HFFc6 (cell line): ENCODE data around the gene SLC4A11. TPM values are rescaled to one million over a fixed set of nuclear protein-coding genes. Genes with fewer than 3 reads are reported as not detected.

Source experiments
- DNase-seq: peaks from one replicate; pipeline ENCODE4 v3.0.0-alpha.2; 2018
- H3K27ac Mint-ChIP-seq: 2 replicates; pipeline ENCODE4 v1.8.0; 2020; ENCODE audit warnings: mild to moderate bottlenecking, mixed read lengths
- H3K27me3 Mint-ChIP-seq: 2 replicates; pipeline ENCODE4 v1.8.0; 2021; ENCODE audit warnings: mild to moderate bottlenecking, moderate library complexity, mixed read lengths; ENCODE audit not compliant: insufficient read depth
- H3K36me3 Mint-ChIP-seq: 2 replicates; pipeline ENCODE4 v1.8.0; 2021; ENCODE audit warnings: low read depth, mixed read lengths
- H3K4me1 Mint-ChIP-seq: 2 replicates; pipeline ENCODE4 v1.8.0; 2020; ENCODE audit warnings: low read depth, mixed read lengths
- H3K4me3 Mint-ChIP-seq: 2 replicates; pipeline ENCODE4 v1.8.0; 2020; ENCODE audit warnings: mild to moderate bottlenecking, moderate library complexity, mixed read lengths
- H3K9me3 Mint-ChIP-seq: 2 replicates; pipeline ENCODE4 v1.8.0; 2020; ENCODE audit warnings: mild to moderate bottlenecking, mixed read lengths
- total RNA-seq, 6 experiments: library from RNA; stranded (reverse); fragmentation: NEBNext Ultra II Directional; extraction: Animal tissue kit (Norgen Biotek cat#: 25700); gene quantifications; 2 replicates in 1 of 6; 3 replicates in 5 of 6; pipeline ENCODE4 v1.2.3, GENCODE V29; 2021
- TF ChIP-seq, protein P1 (sequence below): fragments of 200-600 bp; sonication (generic); IDR thresholded peaks from 2 replicates; pipeline ENCODE4 v1.5.0; 2021; ENCODE audit warnings: antibody characterized with exemption, mild to moderate bottlenecking

SLC4A11 gene
- total RNA-seq, 6 experiments from 2014 or later, result 2.4 to 3.6 (median 3.1) TPM

DNA sequence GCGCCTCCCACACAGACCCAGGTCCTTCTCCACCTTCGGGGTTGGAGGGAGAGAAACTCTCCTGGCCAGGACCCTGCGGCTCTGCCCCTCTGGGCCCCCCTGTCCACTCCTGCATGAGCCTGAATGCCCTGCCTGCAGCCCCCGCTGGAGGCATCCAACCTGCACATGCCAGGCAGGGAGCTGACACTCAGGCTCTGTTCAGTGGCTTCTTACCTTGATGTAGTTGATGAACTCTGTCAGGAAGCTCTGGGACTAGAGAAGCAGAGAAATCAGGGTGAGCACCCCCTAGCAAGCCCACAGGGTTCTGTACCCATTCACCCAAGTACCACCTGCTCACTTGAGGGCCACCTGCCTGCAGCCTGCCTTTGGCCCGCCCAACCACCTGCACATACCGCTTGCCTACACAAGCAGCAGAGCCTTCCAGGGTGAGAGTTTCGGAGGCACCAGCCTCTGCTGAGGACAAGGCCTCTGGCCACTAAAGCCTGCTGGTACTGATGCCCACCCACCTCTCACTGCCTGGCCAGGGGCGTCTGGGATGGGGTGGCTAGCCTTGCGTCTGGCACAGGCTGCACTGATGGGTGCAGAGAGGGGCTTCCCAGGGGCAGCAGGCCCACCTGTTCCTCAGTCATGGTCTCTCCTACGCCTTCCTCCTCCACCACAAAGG is 44.2 kb downstream of the SLC4A11 start:
- H3K9me3 Mint-ChIP-seq, result no peaks in the 10 kb centered on the region
- H3K27me3 Mint-ChIP-seq, result no peaks in the 10 kb centered on the region
- TF ChIP-seq, protein P1, sequence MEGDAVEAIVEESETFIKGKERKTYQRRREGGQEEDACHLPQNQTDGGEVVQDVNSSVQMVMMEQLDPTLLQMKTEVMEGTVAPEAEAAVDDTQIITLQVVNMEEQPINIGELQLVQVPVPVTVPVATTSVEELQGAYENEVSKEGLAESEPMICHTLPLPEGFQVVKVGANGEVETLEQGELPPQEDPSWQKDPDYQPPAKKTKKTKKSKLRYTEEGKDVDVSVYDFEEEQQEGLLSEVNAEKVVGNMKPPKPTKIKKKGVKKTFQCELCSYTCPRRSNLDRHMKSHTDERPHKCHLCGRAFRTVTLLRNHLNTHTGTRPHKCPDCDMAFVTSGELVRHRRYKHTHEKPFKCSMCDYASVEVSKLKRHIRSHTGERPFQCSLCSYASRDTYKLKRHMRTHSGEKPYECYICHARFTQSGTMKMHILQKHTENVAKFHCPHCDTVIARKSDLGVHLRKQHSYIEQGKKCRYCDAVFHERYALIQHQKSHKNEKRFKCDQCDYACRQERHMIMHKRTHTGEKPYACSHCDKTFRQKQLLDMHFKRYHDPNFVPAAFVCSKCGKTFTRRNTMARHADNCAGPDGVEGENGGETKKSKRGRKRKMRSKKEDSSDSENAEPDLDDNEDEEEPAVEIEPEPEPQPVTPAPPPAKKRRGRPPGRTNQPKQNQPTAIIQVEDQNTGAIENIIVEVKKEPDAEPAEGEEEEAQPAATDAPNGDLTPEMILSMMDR, result no peak
- no peak for DNase-seq
- no peaks in the 10 kb centered on the region for H3K4me1 Mint-ChIP-seq
- no peak overlapping the region for H3K4me3 Mint-ChIP-seq
- no peak overlapping the region for H3K27ac Mint-ChIP-seq
- peaks cover 14% of the 10 kb centered on the region; the same call in 1 of the 2 replicates for H3K36me3 Mint-ChIP-seq

DNA sequence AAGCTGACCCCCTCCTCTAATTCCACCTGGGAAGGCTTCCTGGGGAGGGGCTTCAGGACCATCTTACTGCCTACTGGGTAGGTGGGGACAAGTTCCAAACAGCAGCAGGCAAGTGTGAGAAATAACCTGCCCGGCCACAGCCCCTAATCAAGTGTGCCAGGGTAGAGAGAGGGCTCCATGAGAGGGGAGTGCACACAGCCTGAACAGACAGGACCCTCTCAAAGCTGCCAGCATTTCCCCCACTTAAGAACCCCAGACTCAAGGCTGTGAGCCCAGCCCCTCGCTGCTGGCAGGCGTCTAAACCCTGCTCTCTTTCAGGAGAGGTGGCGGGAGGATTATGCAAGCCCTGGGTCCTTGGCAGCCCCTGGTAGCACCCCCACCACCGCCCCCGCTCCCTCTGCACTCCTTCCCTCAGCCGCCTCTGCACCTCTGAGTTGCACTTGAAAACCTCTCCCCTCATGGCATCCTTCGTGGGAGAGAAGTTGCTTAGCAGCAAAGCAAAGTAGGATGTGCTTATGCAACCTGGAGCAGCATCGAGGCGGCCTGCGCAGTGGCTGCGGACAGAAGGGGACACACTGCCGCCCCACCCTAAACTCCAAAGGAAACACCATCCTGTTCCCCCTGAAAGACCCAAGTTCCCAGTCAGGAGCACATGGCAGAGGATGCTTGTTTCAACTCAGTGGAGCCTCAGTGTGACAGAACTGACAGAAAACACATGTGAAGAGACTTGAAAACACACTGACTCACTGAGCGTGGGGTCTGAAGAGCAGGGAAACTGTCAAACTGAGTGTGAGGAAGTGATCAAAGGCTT is 45.0 kb downstream of the SLC4A11 start:
- TF ChIP-seq, protein P1, result no peak
- H3K4me1 Mint-ChIP-seq, result no peaks in the 10 kb centered on the region
- no peak for DNase-seq
- no peaks in the 10 kb centered on the region for H3K9me3 Mint-ChIP-seq
- H3K4me3 Mint-ChIP-seq, result no peak overlapping the region
- no peak overlapping the region for H3K27ac Mint-ChIP-seq
- no peaks in the 10 kb centered on the region; the same call in 1 of the 2 replicates for H3K27me3 Mint-ChIP-seq
- peaks cover 18% of the 10 kb centered on the region for H3K36me3 Mint-ChIP-seq

- H3K27ac Mint-ChIP-seq, result no peak overlapping the region
- H3K9me3 Mint-ChIP-seq, result no peaks in the 10 kb centered on the region
- TF ChIP-seq, protein P1, result no peak
- H3K36me3 Mint-ChIP-seq, result peaks cover 18% of the 10 kb centered on the region
- H3K4me1 Mint-ChIP-seq, result no peaks in the 10 kb centered on the region
- H3K4me3 Mint-ChIP-seq, result no peak overlapping the region
- no peaks in the 10 kb centered on the region; the same call in 1 of the 2 replicates for H3K27me3 Mint-ChIP-seq
- DNase-seq, result no peak
These were observed 46.6 kb downstream of the SLC4A11 start for GRCh38 chr20:3192226-3193015.

GRCh38 chr20:3190681-3191111 is 48.3 kb downstream of the SLC4A11 start:
- H3K36me3 Mint-ChIP-seq, result peaks cover 14% of the 10 kb centered on the region
- H3K27me3 Mint-ChIP-seq, result no peaks in the 10 kb centered on the region; the same call in 1 of the 2 replicates
- no peaks in the 10 kb centered on the region for H3K9me3 Mint-ChIP-seq
- no peak for DNase-seq
- H3K4me1 Mint-ChIP-seq, result no peaks in the 10 kb centered on the region
- no peak overlapping the region for H3K4me3 Mint-ChIP-seq
- TF ChIP-seq, protein P1, result no peak
- H3K27ac Mint-ChIP-seq, result no peak overlapping the region

- H3K4me3 Mint-ChIP-seq, result no peak overlapping the region
- TF ChIP-seq, protein P1, result no peak
- H3K27ac Mint-ChIP-seq, result no peak overlapping the region; the same call in 1 of the 2 replicates
- no peaks in the 10 kb centered on the region for H3K4me1 Mint-ChIP-seq
- H3K9me3 Mint-ChIP-seq, result no peaks in the 10 kb centered on the region
- DNase-seq, result no peak
- peaks cover 9% of the 10 kb centered on the region for H3K36me3 Mint-ChIP-seq
- no peaks in the 10 kb centered on the region; the same call in 1 of the 2 replicates for H3K27me3 Mint-ChIP-seq
These were observed 49.3 kb downstream of the SLC4A11 start for GRCh38 chr20:3189561-3190131.
